HEK293 (cell line): ENCODE data around the gene MORC4.

Source experiments
- CTCF ChIA-PET: fragments of 350-600 bp; formaldehyde crosslinking; extraction: SDS; loops from one replicate; lab custom pipeline; 2021; ENCODE audit warnings: antibody characterized with exemption; lab: Yijun Ruan, JAX
- POLR2A ChIA-PET: fragments of 300-600 bp; formaldehyde crosslinking; extraction: SDS; loops from one replicate; lab custom pipeline; 2020; ENCODE audit warnings: antibody characterized with exemption, inconsistent platforms; lab: Yijun Ruan, JAX
- H3K27ac ChIP-seq: fragments of 200-500 bp; sonication (Bioruptor generic); 2 replicates; pipeline ENCODE4 v1.5.1; 2014; ENCODE audit warnings: low read depth, low read length, control low read depth, inconsistent platforms; ENCODE audit errors: extremely low read depth
- H3K36me3 ChIP-seq, 2 experiments: fragments of 200-500 bp in 1 of 2; sonication (Bioruptor generic) in 1 of 2; 1 replicate in 1 of 2; 2 replicates in 1 of 2; pipeline ENCODE4 v1.5.1; 2014 to 2017; ENCODE audit warnings: inconsistent platforms in 2 of 2, low read length in 2 of 2; ENCODE audit not compliant: control insufficient read depth in 2 of 2, insufficient read depth in 1 of 2
- H3K4me1 ChIP-seq: fragments of 200-500 bp; sonication (Bioruptor generic); 2 replicates; pipeline ENCODE4 v1.5.1; 2014; ENCODE audit warnings: mild to moderate bottlenecking, low read length, inconsistent platforms; ENCODE audit not compliant: control insufficient read depth, insufficient read depth
- H3K4me3 ChIP-seq: 2 replicates; pipeline ENCODE4 v1.5.1; 2011; ENCODE audit warnings: low read depth, mild to moderate bottlenecking, control low read depth, low read length, moderate library complexity
- H3K9me3 ChIP-seq: fragments of 200-500 bp; sonication (Bioruptor generic); 2 replicates; pipeline ENCODE4 v1.5.1; 2014; ENCODE audit warnings: low read depth, low read length, inconsistent platforms; ENCODE audit not compliant: control insufficient read depth, insufficient read depth
- KLF7 ChIP-seq: fragments of 450-650 bp; formaldehyde crosslinking; IDR thresholded peaks from 2 replicates; pipeline ENCODE4 v1.5.1; 2016; ENCODE audit warnings: missing biosample characterization, missing genetic modification characterization, borderline replicate concordance
- SP2 ChIP-seq: fragments of 450-650 bp; formaldehyde crosslinking; IDR thresholded peaks from 2 replicates; pipeline ENCODE4 v1.5.1; 2016; ENCODE audit warnings: missing biosample characterization, missing genetic modification characterization
- WT1 ChIP-seq: fragments of 450-650 bp; formaldehyde crosslinking; IDR thresholded peaks from 2 replicates; pipeline ENCODE4 v1.5.1; 2016; ENCODE audit warnings: missing biosample characterization, missing genetic modification characterization
- ZBTB10 ChIP-seq: fragments of 450-650 bp; formaldehyde crosslinking; IDR thresholded peaks from 2 replicates; pipeline ENCODE4 v1.5.1; 2016; ENCODE audit warnings: missing biosample characterization, missing genetic modification characterization
- ZNF2 ChIP-seq: fragments of 450-650 bp; formaldehyde crosslinking; IDR thresholded peaks from 2 replicates; pipeline ENCODE4 v1.5.1; 2016; ENCODE audit warnings: missing biosample characterization, missing genetic modification characterization
- ZNF335 ChIP-seq: fragments of 450-650 bp; formaldehyde crosslinking; conservative IDR thresholded peaks from 2 replicates; pipeline ENCODE4 v1.5.1; 2016; ENCODE audit warnings: missing biosample characterization, missing genetic modification characterization
- ZNF350 ChIP-seq: fragments of 450-650 bp; formaldehyde crosslinking; IDR thresholded peaks from 2 replicates; pipeline ENCODE4 v1.5.0; 2017; ENCODE audit warnings: missing biosample characterization, mild to moderate bottlenecking, missing genetic modification characterization
- ZNF48 ChIP-seq: fragments of 450-650 bp; formaldehyde crosslinking; IDR thresholded peaks from 2 replicates; pipeline ENCODE4 v1.5.1; 2016; ENCODE audit warnings: missing biosample characterization, missing genetic modification characterization
- ZNF501 ChIP-seq: fragments of 450-650 bp; formaldehyde crosslinking; IDR thresholded peaks from 2 replicates; pipeline ENCODE4 v1.5.1; 2016; ENCODE audit warnings: missing biosample characterization, missing genetic modification characterization
- ZNF560 ChIP-seq: fragments of 450-650 bp; formaldehyde crosslinking; IDR thresholded peaks from 2 replicates; pipeline ENCODE4 v1.5.1; 2017; ENCODE audit warnings: missing biosample characterization, missing genetic modification characterization, borderline replicate concordance
- ZNF561 ChIP-seq: fragments of 450-650 bp; IDR thresholded peaks from 2 replicates; pipeline ENCODE4 v1.5.1; 2018; ENCODE audit warnings: missing biosample characterization, missing genetic modification characterization, borderline replicate concordance
- ZNF776 ChIP-seq: fragments of 450-650 bp; formaldehyde crosslinking; IDR thresholded peaks from 2 replicates; pipeline ENCODE4 v1.5.0; 2017; ENCODE audit warnings: missing biosample characterization, missing genetic modification characterization, borderline replicate concordance
- ZNF792 ChIP-seq: fragments of 450-650 bp; formaldehyde crosslinking; IDR thresholded peaks from 2 replicates; pipeline ENCODE4 v1.5.1; 2016; ENCODE audit warnings: missing biosample characterization, missing genetic modification characterization
- TF ChIP-seq, protein P1 (sequence below): fragments of 450-650 bp; formaldehyde crosslinking; IDR thresholded peaks from 2 replicates; pipeline ENCODE4; 2016; ENCODE audit warnings: missing biosample characterization, missing genetic modification characterization
- TF ChIP-seq, protein P2 (sequence below): fragments of 450-650 bp; formaldehyde crosslinking; IDR thresholded peaks from 2 replicates; pipeline ENCODE4 v1.5.1; 2016; ENCODE audit warnings: missing biosample characterization, missing genetic modification characterization
- TF ChIP-seq, protein P3 (sequence below): fragments of 450-650 bp; formaldehyde crosslinking; IDR thresholded peaks from 2 replicates; pipeline ENCODE4 v1.5.1; 2017; ENCODE audit warnings: missing biosample characterization, missing genetic modification characterization

Gene MORC4

DNA sequence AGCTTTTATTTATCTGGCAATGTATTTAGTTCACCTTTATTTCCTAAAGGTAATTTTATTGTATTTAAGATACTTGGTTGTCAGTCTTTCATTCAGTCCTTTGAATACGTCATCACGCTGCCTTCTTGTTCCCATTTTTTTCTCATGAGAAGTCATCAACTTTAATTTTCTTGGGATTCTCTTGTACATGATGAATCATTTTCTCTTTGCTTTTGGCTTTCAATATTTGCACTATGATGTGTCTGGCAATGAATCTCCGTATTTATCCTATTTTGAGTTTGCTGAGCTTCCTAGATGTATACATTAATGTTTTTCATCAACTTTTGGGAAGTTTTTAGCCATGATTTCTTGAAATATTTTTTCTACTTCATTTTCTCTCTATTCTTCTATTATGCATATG is 51.4 kb downstream of the MORC4 start:
- H3K9me3 ChIP-seq, result no peaks in the 10 kb centered on the region
- H3K4me3 ChIP-seq, result no peak overlapping the region
- no peak overlapping the region for H3K27ac ChIP-seq
- peaks cover 11 to 37% of the 10 kb centered on the region in 2 experiments for H3K36me3 ChIP-seq
- CTCF ChIA-PET, result no interaction called here
- no peak for TF ChIP-seq WT1 (tag by site-specific recombination)
- POLR2A ChIA-PET, result no interaction called here
- no peaks in the 10 kb centered on the region for H3K4me1 ChIP-seq

DNA sequence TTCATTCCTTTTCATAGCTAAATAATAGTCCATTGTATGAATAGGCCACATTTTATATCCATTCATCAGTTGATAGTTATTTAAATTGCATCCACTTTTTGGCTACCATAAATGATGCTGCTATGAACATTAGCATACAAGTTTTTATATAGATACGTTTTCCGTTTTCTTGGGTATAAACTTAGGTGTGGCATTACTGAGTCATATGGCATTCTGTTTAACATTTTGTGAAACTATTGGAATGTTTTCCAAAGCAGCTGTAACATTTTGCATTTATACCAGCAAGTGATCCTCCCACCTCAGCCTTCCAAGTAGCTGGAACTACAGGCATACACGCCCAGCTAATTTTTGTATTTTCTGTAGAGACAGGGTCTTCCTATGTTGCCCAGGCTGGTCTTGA is 53.5 kb downstream of the MORC4 start:
- Histone ChIP-seq H3K9me3 (no peaks in the 10 kb centered on the region), H3K4me3 (no peak overlapping the region), H3K27ac (no peak overlapping the region), H3K4me1 (no peaks in the 10 kb centered on the region)
- CTCF ChIA-PET, result interaction anchor here (0.9 to 1.2 kb wide), 2 partner anchors 9 to 49 kb away, joined by 3 read pairs; no protein-coding TSS in a partner anchor
- TF ChIP-seq ZNF335 (tag by site-specific recombination) (no peak), ZNF792 (tag by site-specific recombination) (no peak), KLF7 (tag by site-specific recombination) (no peak), ZNF560 (no peak), ZNF501 (tag by site-specific recombination) (no peak), ZBTB10 (tag by site-specific recombination) (no peak), ZNF776 (tag by site-specific recombination) (no peak), ZNF2 (tag by site-specific recombination) (no peak), ZNF350 (tag by site-specific recombination) (no peak), ZNF48 (tag by site-specific recombination) (no peak), SP2 (tag by site-specific recombination) (no peak), ZNF561 (tag by site-specific recombination) (no peak)
- TF ChIP-seq, protein P1, sequence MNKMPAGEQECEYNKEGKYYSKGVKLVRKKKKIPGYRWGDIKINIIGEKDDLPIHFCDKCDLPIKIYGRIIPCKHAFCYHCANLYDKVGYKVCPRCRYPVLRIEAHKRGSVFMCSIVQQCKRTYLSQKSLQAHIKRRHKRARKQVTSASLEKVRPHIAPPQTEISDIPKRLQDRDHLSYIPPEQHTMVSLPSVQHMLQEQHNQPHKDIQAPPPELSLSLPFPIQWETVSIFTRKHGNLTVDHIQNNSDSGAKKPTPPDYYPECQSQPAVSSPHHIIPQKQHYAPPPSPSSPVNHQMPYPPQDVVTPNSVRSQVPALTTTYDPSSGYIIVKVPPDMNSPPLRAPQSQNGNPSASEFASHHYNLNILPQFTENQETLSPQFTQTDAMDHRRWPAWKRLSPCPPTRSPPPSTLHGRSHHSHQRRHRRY (tag by site-specific recombination), result no peak
- TF ChIP-seq, protein P2, sequence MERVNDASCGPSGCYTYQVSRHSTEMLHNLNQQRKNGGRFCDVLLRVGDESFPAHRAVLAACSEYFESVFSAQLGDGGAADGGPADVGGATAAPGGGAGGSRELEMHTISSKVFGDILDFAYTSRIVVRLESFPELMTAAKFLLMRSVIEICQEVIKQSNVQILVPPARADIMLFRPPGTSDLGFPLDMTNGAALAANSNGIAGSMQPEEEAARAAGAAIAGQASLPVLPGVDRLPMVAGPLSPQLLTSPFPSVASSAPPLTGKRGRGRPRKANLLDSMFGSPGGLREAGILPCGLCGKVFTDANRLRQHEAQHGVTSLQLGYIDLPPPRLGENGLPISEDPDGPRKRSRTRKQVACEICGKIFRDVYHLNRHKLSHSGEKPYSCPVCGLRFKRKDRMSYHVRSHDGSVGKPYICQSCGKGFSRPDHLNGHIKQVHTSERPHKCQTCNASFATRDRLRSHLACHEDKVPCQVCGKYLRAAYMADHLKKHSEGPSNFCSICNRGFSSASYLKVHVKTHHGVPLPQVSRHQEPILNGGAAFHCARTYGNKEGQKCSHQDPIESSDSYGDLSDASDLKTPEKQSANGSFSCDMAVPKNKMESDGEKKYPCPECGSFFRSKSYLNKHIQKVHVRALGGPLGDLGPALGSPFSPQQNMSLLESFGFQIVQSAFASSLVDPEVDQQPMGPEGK, result no peak
- TF ChIP-seq, protein P3, sequence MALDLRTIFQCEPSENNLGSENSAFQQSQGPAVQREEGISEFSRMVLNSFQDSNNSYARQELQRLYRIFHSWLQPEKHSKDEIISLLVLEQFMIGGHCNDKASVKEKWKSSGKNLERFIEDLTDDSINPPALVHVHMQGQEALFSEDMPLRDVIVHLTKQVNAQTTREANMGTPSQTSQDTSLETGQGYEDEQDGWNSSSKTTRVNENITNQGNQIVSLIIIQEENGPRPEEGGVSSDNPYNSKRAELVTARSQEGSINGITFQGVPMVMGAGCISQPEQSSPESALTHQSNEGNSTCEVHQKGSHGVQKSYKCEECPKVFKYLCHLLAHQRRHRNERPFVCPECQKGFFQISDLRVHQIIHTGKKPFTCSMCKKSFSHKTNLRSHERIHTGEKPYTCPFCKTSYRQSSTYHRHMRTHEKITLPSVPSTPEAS, result no peak
- TF ChIP-seq, all 188 proteins: peak for 0
- peaks cover 7 to 44% of the 10 kb centered on the region in 2 experiments for H3K36me3 ChIP-seq
- POLR2A ChIA-PET, result no interaction called here
